HG03439 (cell line): Measurements from ENCODE around the gene PTPRD.
"Not testable (repeated sequence)": the region's sequence is repeated elsewhere in the genome, so short reads cannot be mapped to it uniquely, and the experiment has no call there.

Experiments used
- ATAC-seq: cut with Tn5 transposase; IDR thresholded peaks from one replicate; pipeline ENCODE4 v1.9.1; 2021; ENCODE audit warnings: mild to moderate bottlenecking, moderate library complexity; ENCODE audit not compliant: unreplicated experiment

Gene PTPRD

GRCh38 chr9:9396518-9396917 lies 1216.3 kb downstream of the PTPRD start:
- no peak for ATAC-seq

- no peak for ATAC-seq
These were observed 1217.3 kb downstream of the PTPRD start for GRCh38 chr9:9395539-9395938.

GRCh38 chr9:9392755-9393154 lies 1220.0 kb downstream of the PTPRD start:
- no peak for ATAC-seq

GRCh38 chr9:9389904-9390303 lies 1222.9 kb downstream of the PTPRD start:
- ATAC-seq: no peak

- ATAC-seq: no peak
These were observed 1225.2 kb downstream of the PTPRD start for GRCh38 chr9:9387511-9388115.

- ATAC-seq: no peak
These were observed 1250.5 kb downstream of the PTPRD start for GRCh38 chr9:9362332-9362731.

- ATAC-seq: no peak
These were observed 1259.8 kb downstream of the PTPRD start for GRCh38 chr9:9352877-9353481.

GRCh38 chr9:9341203-9341602 lies 1271.6 kb downstream of the PTPRD start:
- no peak for ATAC-seq

- no peak for ATAC-seq
These were observed 1275.7 kb downstream of the PTPRD start for GRCh38 chr9:9337129-9337528.

GRCh38 chr9:9326749-9327148 lies 1286.1 kb downstream of the PTPRD start:
- no peak for ATAC-seq

GRCh38 chr9:9319007-9319406 lies 1293.8 kb downstream of the PTPRD start:
- no peak for ATAC-seq

GRCh38 chr9:9310743-9311142 lies 1302.1 kb downstream of the PTPRD start:
- ATAC-seq: not testable (repeated sequence)

- ATAC-seq: no peak
These were observed 1307.2 kb downstream of the PTPRD start for GRCh38 chr9:9305600-9305999.

- no peak for ATAC-seq
These were observed 1313.7 kb downstream of the PTPRD start for GRCh38 chr9:9299134-9299533.

GRCh38 chr9:9286001-9286400 lies 1326.8 kb downstream of the PTPRD start:
- no peak for ATAC-seq

GRCh38 chr9:9284201-9284600 lies 1328.6 kb downstream of the PTPRD start:
- ATAC-seq: no peak

- no peak for ATAC-seq
These were observed 1329.4 kb downstream of the PTPRD start for GRCh38 chr9:9283159-9283986.

- no peak for ATAC-seq
These were observed 1337.2 kb downstream of the PTPRD start for GRCh38 chr9:9275601-9276000.

- no peak for ATAC-seq
These were observed 1354.8 kb downstream of the PTPRD start for GRCh38 chr9:9257999-9258498.

GRCh38 chr9:9246726-9247125 lies 1366.1 kb downstream of the PTPRD start:
- ATAC-seq: no peak

- no peak for ATAC-seq
These were observed 1380.9 kb downstream of the PTPRD start for GRCh38 chr9:9231946-9232345.

GRCh38 chr9:9229269-9229668 lies 1383.5 kb downstream of the PTPRD start:
- no peak for ATAC-seq
